ENCODE results near the gene EIF1B. TPM values are rescaled to one million over a fixed set of nuclear protein-coding genes. Genes with fewer than 3 reads are reported as not detected.

EIF1B gene
- total and polyA plus RNA-seq, 2 of the 13 experiments (the other 11 are each of a cell fraction or from before 2014, with no cell fraction given) = 12.7 to 29.1 TPM

DNA sequence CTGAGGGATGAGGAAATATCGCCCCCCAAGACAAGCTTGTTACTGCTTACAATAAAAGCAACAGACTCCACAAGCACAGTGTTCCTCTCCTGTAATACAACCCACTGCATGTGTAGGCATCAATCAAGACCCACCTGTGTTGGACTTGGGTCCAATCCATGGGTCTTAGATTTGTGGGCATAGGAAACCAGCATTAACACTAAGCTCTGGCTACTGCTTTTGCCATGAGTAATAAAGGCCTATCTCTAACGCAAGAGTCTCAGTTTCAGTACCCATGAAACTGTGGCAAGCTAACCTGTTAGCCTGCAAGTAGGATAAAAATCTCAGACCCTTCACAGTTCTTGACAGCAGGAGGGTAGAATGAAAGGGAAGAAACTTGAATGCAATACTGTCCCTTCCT lies 5.2 kb upstream of the EIF1B start (continued):
- TF ChIP-seq, protein P1, sequence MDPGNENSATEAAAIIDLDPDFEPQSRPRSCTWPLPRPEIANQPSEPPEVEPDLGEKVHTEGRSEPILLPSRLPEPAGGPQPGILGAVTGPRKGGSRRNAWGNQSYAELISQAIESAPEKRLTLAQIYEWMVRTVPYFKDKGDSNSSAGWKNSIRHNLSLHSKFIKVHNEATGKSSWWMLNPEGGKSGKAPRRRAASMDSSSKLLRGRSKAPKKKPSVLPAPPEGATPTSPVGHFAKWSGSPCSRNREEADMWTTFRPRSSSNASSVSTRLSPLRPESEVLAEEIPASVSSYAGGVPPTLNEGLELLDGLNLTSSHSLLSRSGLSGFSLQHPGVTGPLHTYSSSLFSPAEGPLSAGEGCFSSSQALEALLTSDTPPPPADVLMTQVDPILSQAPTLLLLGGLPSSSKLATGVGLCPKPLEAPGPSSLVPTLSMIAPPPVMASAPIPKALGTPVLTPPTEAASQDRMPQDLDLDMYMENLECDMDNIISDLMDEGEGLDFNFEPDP (CRISPR knock-in tag; conservative IDR thresholded peaks at IDR 0.05) = no peak
- no peak for TF ChIP-seq ZNF160 (CRISPR knock-in tag; IDR thresholded peaks at IDR 0.05)
- TF ChIP-seq ZNF841 (CRISPR knock-in tag; IDR thresholded peaks at IDR 0.05; ENCODE audit: borderline replicate concordance) = no peak
- no peak for TF ChIP-seq FIP1L1 (IDR thresholded peaks at IDR 0.05; ENCODE audit: borderline replicate concordance, insufficient read depth, low read depth, low read length)

DNA sequence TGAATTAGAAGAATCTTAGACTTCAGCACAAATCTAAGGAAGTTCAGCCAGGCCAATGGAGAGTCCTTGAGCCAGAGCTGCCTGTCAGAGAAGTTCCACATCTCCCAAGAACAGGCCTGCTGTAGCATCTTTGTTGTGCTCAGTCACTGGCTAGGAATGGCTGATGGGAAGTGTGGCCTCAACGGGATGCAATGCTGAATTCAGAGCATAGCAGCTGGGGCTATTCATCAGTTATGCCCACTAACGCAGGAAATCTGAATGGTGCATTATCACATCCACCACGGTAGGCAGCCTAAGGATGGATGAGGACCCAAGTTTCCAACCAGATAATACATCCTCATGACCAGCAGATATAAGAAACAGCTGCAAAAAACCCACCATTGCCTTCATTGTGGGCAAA lies 3.2 kb upstream of the EIF1B start:
- Histone ChIP-seq H2AFZ (ENCODE audit: low read length) (no peak overlapping the region), H3K9me3 (ENCODE audit: low read length) (no peaks in the 10 kb centered on the region), H4K20me1 (ENCODE audit: insufficient read depth, low read length) (no peaks in the 10 kb centered on the region), H3K9ac (ENCODE audit: insufficient read depth, low read depth, low read length) (no peak overlapping the region), H3K4me3 (replicated peaks in 1 of 3; ENCODE audit: insufficient read depth in 1 of 3, low read depth in 2 of 3, low read length in 3 of 3) (no peak overlapping the region), H3K79me2 (ENCODE audit: insufficient read depth, low read length) (peaks cover 14% of the 10 kb centered on the region), H3K4me1 (ENCODE audit: insufficient read depth, low read length) (peaks cover 12% of the 10 kb centered on the region), H3K36me3 (replicated peaks in 1 of 2; ENCODE audit: control insufficient read depth in 1 of 2, insufficient read depth in 2 of 2, low read length in 2 of 2) (no peaks in the 10 kb centered on the region; a peak in 1 of 5 replicates), H3K4me2 (ENCODE audit: low read depth, low read length) (no peak overlapping the region), H3K27me3 (ENCODE audit: control insufficient read depth in 1 of 2, insufficient read depth in 2 of 2, low read length in 2 of 2) (no peaks in the 10 kb centered on the region), H3K27ac (ENCODE audit: extremely low read length, insufficient read depth, low read length) (no peak overlapping the region)
- TF ChIP-seq, protein P2, sequence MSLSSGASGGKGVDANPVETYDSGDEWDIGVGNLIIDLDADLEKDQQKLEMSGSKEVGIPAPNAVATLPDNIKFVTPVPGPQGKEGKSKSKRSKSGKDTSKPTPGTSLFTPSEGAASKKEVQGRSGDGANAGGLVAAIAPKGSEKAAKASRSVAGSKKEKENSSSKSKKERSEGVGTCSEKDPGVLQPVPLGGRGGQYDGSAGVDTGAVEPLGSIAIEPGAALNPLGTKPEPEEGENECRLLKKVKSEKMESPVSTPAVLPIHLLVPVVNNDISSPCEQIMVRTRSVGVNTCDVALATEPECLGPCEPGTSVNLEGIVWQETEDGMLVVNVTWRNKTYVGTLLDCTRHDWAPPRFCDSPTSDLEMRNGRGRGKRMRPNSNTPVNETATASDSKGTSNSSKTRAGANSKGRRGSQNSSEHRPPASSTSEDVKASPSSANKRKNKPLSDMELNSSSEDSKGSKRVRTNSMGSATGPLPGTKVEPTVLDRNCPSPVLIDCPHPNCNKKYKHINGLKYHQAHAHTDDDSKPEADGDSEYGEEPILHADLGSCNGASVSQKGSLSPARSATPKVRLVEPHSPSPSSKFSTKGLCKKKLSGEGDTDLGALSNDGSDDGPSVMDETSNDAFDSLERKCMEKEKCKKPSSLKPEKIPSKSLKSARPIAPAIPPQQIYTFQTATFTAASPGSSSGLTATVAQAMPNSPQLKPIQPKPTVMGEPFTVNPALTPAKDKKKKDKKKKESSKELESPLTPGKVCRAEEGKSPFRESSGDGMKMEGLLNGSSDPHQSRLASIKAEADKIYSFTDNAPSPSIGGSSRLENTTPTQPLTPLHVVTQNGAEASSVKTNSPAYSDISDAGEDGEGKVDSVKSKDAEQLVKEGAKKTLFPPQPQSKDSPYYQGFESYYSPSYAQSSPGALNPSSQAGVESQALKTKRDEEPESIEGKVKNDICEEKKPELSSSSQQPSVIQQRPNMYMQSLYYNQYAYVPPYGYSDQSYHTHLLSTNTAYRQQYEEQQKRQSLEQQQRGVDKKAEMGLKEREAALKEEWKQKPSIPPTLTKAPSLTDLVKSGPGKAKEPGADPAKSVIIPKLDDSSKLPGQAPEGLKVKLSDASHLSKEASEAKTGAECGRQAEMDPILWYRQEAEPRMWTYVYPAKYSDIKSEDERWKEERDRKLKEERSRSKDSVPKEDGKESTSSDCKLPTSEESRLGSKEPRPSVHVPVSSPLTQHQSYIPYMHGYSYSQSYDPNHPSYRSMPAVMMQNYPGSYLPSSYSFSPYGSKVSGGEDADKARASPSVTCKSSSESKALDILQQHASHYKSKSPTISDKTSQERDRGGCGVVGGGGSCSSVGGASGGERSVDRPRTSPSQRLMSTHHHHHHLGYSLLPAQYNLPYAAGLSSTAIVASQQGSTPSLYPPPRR (CRISPR knock-in tag; IDR thresholded peaks at IDR 0.05; ENCODE audit: borderline replicate concordance) = no peak
- TF ChIP-seq, protein P3, sequence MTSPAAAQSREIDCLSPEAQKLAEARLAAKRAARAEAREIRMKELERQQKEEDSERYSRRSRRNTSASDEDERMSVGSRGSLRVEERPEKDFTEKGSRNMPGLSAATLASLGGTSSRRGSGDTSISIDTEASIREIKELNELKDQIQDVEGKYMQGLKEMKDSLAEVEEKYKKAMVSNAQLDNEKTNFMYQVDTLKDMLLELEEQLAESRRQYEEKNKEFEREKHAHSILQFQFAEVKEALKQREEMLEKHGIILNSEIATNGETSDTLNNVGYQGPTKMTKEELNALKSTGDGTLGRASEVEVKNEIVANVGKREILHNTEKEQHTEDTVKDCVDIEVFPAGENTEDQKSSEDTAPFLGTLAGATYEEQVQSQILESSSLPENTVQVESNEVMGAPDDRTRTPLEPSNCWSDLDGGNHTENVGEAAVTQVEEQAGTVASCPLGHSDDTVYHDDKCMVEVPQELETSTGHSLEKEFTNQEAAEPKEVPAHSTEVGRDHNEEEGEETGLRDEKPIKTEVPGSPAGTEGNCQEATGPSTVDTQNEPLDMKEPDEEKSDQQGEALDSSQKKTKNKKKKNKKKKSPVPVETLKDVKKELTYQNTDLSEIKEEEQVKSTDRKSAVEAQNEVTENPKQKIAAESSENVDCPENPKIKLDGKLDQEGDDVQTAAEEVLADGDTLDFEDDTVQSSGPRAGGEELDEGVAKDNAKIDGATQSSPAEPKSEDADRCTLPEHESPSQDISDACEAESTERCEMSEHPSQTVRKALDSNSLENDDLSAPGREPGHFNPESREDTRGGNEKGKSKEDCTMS (CRISPR knock-in tag; conservative IDR thresholded peaks at IDR 0.05) = no peak
- TF ChIP-seq, protein P4, sequence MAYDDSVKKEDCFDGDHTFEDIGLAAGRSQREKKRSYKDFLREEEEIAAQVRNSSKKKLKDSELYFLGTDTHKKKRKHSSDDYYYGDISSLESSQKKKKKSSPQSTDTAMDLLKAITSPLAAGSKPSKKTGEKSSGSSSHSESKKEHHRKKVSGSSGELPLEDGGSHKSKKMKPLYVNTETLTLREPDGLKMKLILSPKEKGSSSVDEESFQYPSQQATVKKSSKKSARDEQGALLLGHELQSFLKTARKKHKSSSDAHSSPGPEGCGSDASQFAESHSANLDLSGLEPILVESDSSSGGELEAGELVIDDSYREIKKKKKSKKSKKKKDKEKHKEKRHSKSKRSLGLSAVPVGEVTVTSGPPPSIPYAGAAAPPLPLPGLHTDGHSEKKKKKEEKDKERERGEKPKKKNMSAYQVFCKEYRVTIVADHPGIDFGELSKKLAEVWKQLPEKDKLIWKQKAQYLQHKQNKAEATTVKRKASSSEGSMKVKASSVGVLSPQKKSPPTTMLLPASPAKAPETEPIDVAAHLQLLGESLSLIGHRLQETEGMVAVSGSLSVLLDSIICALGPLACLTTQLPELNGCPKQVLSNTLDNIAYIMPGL (CRISPR knock-in tag; IDR thresholded peaks at IDR 0.05; ENCODE audit: borderline replicate concordance in 1 of 2, low read depth in 1 of 2) = no peak
- TF ChIP-seq, protein P5, sequence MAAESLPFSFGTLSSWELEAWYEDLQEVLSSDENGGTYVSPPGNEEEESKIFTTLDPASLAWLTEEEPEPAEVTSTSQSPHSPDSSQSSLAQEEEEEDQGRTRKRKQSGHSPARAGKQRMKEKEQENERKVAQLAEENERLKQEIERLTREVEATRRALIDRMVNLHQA (CRISPR knock-in tag; IDR thresholded peaks at IDR 0.05) = no peak
- TF ChIP-seq NFE2L2 (IDR thresholded peaks at IDR 0.05; ENCODE audit: low read length) (no peak), RXRB (CRISPR knock-in tag; IDR thresholded peaks at IDR 0.05; ENCODE audit: borderline replicate concordance) (no peak)
- intact Hi-C loops (cut with micrococcal nuclease; ENCODE audit: unreplicated experiment) = no loop called here
- in situ Hi-C loops (cut with HindIII; ENCODE audit: extremely low pct_ligation_motif_present, low pct_unique_long_range_greater_than_20kb) = no loop called here
- 67% methylated on average over 3 of the region's 3 CpGs for WGBS (ENCODE audit: low lambda C conversion rate)
- CTCF ChIA-PET (ENCODE audit: low intra/inter-chr PET ratio, low total read pairs) = no interaction called here
- BruUV-seq (replicated peaks) = no TSS peak
- FAIRE-seq (no peak), DNase-seq (ENCODE audit: low spot score) (no peak), ATAC-seq (no peak)
- POLR2A ChIA-PET = no interaction called here

Data from HepG2 (cell line).